SK-N-SH (cell line): Measurements from ENCODE around the gene DGKZ. TPM values are rescaled to one million over a fixed set of nuclear protein-coding genes. Genes with fewer than 3 reads are reported as not detected.

ENCODE experiments used
- CTCF ChIA-PET: fragments of 300-600, 350-600 bp; formaldehyde crosslinking; extraction: SDS; loops from one replicate; lab custom pipeline; 2021; lab: Yijun Ruan, JAX
- POLR2A ChIA-PET: fragments of 350-600 bp; sonication (Branson Sonifier 250); formaldehyde crosslinking; extraction: SDS; loops from one replicate; lab custom pipeline; 2020; ENCODE audit warnings: antibody characterized with exemption, inconsistent platforms; lab: Yijun Ruan, JAX
- DNase-seq: peaks from one replicate; pipeline ENCODE4 v3.0.0; 2012
- H2AFZ ChIP-seq: fragments of 200-600 bp; sonication (generic); 2 replicates; pipeline ENCODE4 v1.8.1; 2016; ENCODE audit warnings: antibody characterized with exemption, mild to moderate bottlenecking, low read depth
- H3F3A ChIP-seq: fragments of 200-600 bp; sonication (generic); replicated peaks from 2 replicates; pipeline ENCODE3; 2016; ENCODE audit warnings: antibody characterized with exemption, mild to moderate bottlenecking; ENCODE audit not compliant: insufficient read depth
- H3K27ac ChIP-seq, 2 experiments: fragments of 200-500 bp in 1 of 2; fragments of 200-600 bp in 1 of 2; sonication (Bioruptor generic) in 1 of 2; sonication (generic), shearing (Covaris generic) in 1 of 2; 2 replicates each; pipeline versions ENCODE4 v1.5.1 to v1.6.1; 2014 to 2016; ENCODE audit warnings: low read depth in 2 of 2, inconsistent platforms in 1 of 2, low read length in 1 of 2, mild to moderate bottlenecking in 1 of 2, mixed read lengths in 1 of 2
- H3K27me3 ChIP-seq: fragments of 200-600 bp; sonication (generic), shearing (Covaris generic); 2 replicates; pipeline ENCODE4 v1.6.1; 2016; ENCODE audit warnings: mixed run types; ENCODE audit not compliant: insufficient read depth
- H3K36me3 ChIP-seq, 2 experiments: fragments of 200-500 bp in 1 of 2; fragments of 200-600 bp in 1 of 2; sonication (Bioruptor generic) in 1 of 2; sonication (generic) in 1 of 2; replicated peaks in 1 of 2; 2 replicates each; pipeline versions ENCODE3 to v1.5.1; 2014 to 2016; ENCODE audit warnings: low read length in 1 of 2, mild to moderate bottlenecking in 1 of 2; ENCODE audit not compliant: insufficient read depth in 2 of 2, control insufficient read depth in 1 of 2
- H3K4me1 ChIP-seq, 2 experiments: fragments of 200-500 bp in 1 of 2; fragments of 200-600 bp in 1 of 2; sonication (Bioruptor generic) in 1 of 2; sonication (generic), shearing (Covaris generic) in 1 of 2; 2 replicates each; pipeline versions ENCODE4 v1.5.1 to v1.6.1; 2014 to 2016; ENCODE audit warnings: low read depth in 1 of 2, low read length in 1 of 2, mixed run types in 1 of 2; ENCODE audit not compliant: insufficient read depth in 2 of 2, control insufficient read depth in 1 of 2
- H3K4me2 ChIP-seq: fragments of 200-600 bp; sonication (generic), shearing (Covaris generic); 2 replicates; pipeline ENCODE4 v1.6.1; 2017; ENCODE audit warnings: mixed run types
- H3K4me3 ChIP-seq, 2 experiments: fragments of 200-500 bp in 1 of 2; fragments of 200-600 bp in 1 of 2; sonication (Bioruptor generic) in 1 of 2; sonication (generic), shearing (Covaris generic) in 1 of 2; 2 replicates each; pipeline versions ENCODE4 v1.5.1 to v1.8.1; 2014 to 2016; ENCODE audit warnings: low read depth in 2 of 2, inconsistent platforms in 1 of 2, low read length in 1 of 2, mild to moderate bottlenecking in 1 of 2, mixed read lengths in 1 of 2, moderate library complexity in 1 of 2
- H3K79me2 ChIP-seq: fragments of 200-600 bp; sonication (generic); 2 replicates; pipeline ENCODE4 v1.8.1; 2017; ENCODE audit warnings: mild to moderate bottlenecking; ENCODE audit not compliant: insufficient read depth
- H3K9ac ChIP-seq: fragments of 200-600 bp; sonication (generic); 2 replicates; pipeline ENCODE4 v1.6.1; 2017; ENCODE audit warnings: mixed run types
- H3K9me2 ChIP-seq: fragments of 200-600 bp; sonication (generic); 2 replicates; pipeline ENCODE4 v1.6.1; 2017; ENCODE audit warnings: mixed run types
- H3K9me3 ChIP-seq: fragments of 200-600 bp; sonication (generic); 2 replicates; pipeline ENCODE4 v1.6.1; 2017; ENCODE audit warnings: mixed run types, mild to moderate bottlenecking, moderate library complexity
- H4K20me1 ChIP-seq: fragments of 200-600 bp; sonication (generic); 2 replicates; pipeline ENCODE4 v1.6.1; 2017; ENCODE audit warnings: mild to moderate bottlenecking, mixed run types; ENCODE audit not compliant: insufficient read depth
- CHD2 ChIP-seq: fragments of 150-350 bp; IDR thresholded peaks from 2 replicates; pipeline ENCODE4 v1.6.1; 2018; ENCODE audit warnings: low read length; ENCODE audit not compliant: partially characterized antibody
- CTCF ChIP-seq: fragments of 200-600 bp; sonication (generic); IDR thresholded peaks from 2 replicates; pipeline ENCODE4 v1.6.1; 2017; ENCODE audit warnings: antibody characterized with exemption, mild to moderate bottlenecking, moderate library complexity
- EP300 ChIP-seq, 2 experiments: IDR thresholded peaks; 2 replicates each; pipeline versions ENCODE4 v1.4.0 to v1.6.1; 2012; ENCODE audit warnings: borderline replicate concordance in 1 of 2, low read depth in 1 of 2, low read length in 1 of 2
- FOXJ3 ChIP-seq: sonication (generic); formaldehyde crosslinking; IDR thresholded peaks from 2 replicates; pipeline ENCODE4 v1.5.1; 2020; ENCODE audit warnings: mild to moderate bottlenecking, missing genetic modification reagents
- FOXM1 ChIP-seq: IDR thresholded peaks from 2 replicates; pipeline ENCODE4 v1.4.0; 2012; ENCODE audit warnings: low read depth, mild to moderate bottlenecking
- GATA2 ChIP-seq: sonication (generic); formaldehyde crosslinking; IDR thresholded peaks from 2 replicates; pipeline ENCODE4 v1.5.0; 2020; ENCODE audit warnings: mild to moderate bottlenecking, missing genetic modification reagents
- MXI1 ChIP-seq: IDR thresholded peaks from 2 replicates; pipeline ENCODE4 v1.6.1; 2012; ENCODE audit warnings: mild to moderate bottlenecking, low read depth, low read length, improper control_type of control experiment
- RCOR1 ChIP-seq: fragments of 150-350 bp; IDR thresholded peaks from 2 replicates; pipeline ENCODE4 v1.6.1; 2017; ENCODE audit warnings: antibody characterized with exemption, low read length
- RXRA ChIP-seq: IDR thresholded peaks from 2 replicates; pipeline ENCODE4 v1.4.0; 2012; ENCODE audit warnings: low read depth, mild to moderate bottlenecking, borderline replicate concordance
- TCF12 ChIP-seq: IDR thresholded peaks from 2 replicates; pipeline ENCODE4 v1.4.0; 2012
- TEAD4 ChIP-seq: IDR thresholded peaks from 2 replicates; pipeline ENCODE4 v1.4.0; 2012; ENCODE audit warnings: mild to moderate bottlenecking, borderline replicate concordance; ENCODE audit not compliant: insufficient read depth
- USF1 ChIP-seq: IDR thresholded peaks from 2 replicates; pipeline ENCODE4 v1.4.0; 2012; ENCODE audit warnings: low read depth, borderline replicate concordance
- USF2 ChIP-seq: fragments of 150-350 bp; IDR thresholded peaks from 2 replicates; pipeline ENCODE4 v1.6.1; 2017; ENCODE audit warnings: antibody characterized with exemption, low read length, low read depth, borderline replicate concordance
- YY1 ChIP-seq: IDR thresholded peaks from 2 replicates; pipeline ENCODE4 v1.4.0; 2012; ENCODE audit warnings: low read depth, mild to moderate bottlenecking
- ZBTB33 ChIP-seq: IDR thresholded peaks from 2 replicates; pipeline ENCODE4 v1.4.0; 2012; ENCODE audit warnings: low read depth, borderline replicate concordance
- WGBS: methylation state at CpG from one replicate; pipeline ENCODE4 v1.1.6; 2017; ENCODE audit warnings: low lambda C conversion rate; 5-methylcytosine and 5-hydroxymethylcytosine counted together
- polyA plus RNA-seq, 3 experiments: library from polyadenylated mRNA; depleted of rRNA; stranded (reverse); fragments of >200 nt; gene quantifications; 2 replicates each; pipeline ENCODE4 v1.2.3, GENCODE V29; 2012

DGKZ gene
- polyA plus RNA-seq, 1 of the 3 experiments (the other 2 are of a cell fraction): 33.2 TPM

GRCh38 chr11:46422588-46422987 is 75.3 kb downstream of the DGKZ start (continued):
- TF ChIP-seq TEAD4 (no peak), RCOR1 (no peak), CHD2 (no peak)

GRCh38 chr11:46426233-46426991 is 79.1 kb downstream of the DGKZ start:
- peaks cover 15 to 20% of the 10 kb centered on the region in 2 experiments for H3K36me3 ChIP-seq
- H3K79me2 ChIP-seq: no peaks in the 10 kb centered on the region
- H3K4me2 ChIP-seq: no peak overlapping the region
- H3K4me3 ChIP-seq: no peak overlapping the region
- TF ChIP-seq MXI1: peak; percentile 21; the same call in 1 of the 2 replicates
- no peak for TF ChIP-seq FOXM1
- no peaks in the 10 kb centered on the region for H3K27me3 ChIP-seq
- ChIA-PET CTCF (no interaction called here), POLR2A (no interaction called here)
- WGBS: 90% methylated on average over 4 of the region's 4 CpGs
- no peaks in the 10 kb centered on the region for H4K20me1 ChIP-seq
- DNase-seq: no peak
- H3K9ac ChIP-seq: no peak overlapping the region
- H3K27ac ChIP-seq: no peak overlapping the region; a peak in 1 of 4 replicates
- no peaks in the 10 kb centered on the region for H3F3A ChIP-seq
- H2AFZ ChIP-seq: no peak overlapping the region
- H3K9me3 ChIP-seq: no peaks in the 10 kb centered on the region
- H3K4me1 ChIP-seq: peaks cover 5 to 11% of the 10 kb centered on the region in 2 experiments; a peak in 2 of 4 replicates
- H3K9me2 ChIP-seq: no peaks in the 10 kb centered on the region

GRCh38 chr11:46427364-46427763 is 80.1 kb downstream of the DGKZ start:
- peaks cover 5 to 11% of the 10 kb centered on the region in 2 experiments; a peak in 2 of 4 replicates for H3K4me1 ChIP-seq
- H3K9me2 ChIP-seq: no peaks in the 10 kb centered on the region
- ChIA-PET CTCF (interaction anchor here (0.6 kb wide), 1 partner anchor 174 kb away, joined by 3 read pairs; no protein-coding TSS in a partner anchor), POLR2A (no interaction called here)
- H3K27ac ChIP-seq: no peak overlapping the region
- no peak overlapping the region for H2AFZ ChIP-seq
- H3K4me3 ChIP-seq: no peak overlapping the region
- H3F3A ChIP-seq: no peaks in the 10 kb centered on the region
- no peaks in the 10 kb centered on the region for H3K27me3 ChIP-seq
- no peaks in the 10 kb centered on the region for H4K20me1 ChIP-seq
- no peak for DNase-seq
- WGBS: 90% methylated on average over 9 of the region's 9 CpGs
- no peak overlapping the region for H3K4me2 ChIP-seq
- no peaks in the 10 kb centered on the region for H3K79me2 ChIP-seq
- no peak overlapping the region for H3K9ac ChIP-seq
- TF ChIP-seq ZBTB33 (no peak), CTCF (no peak), TCF12 (no peak), YY1 (no peak), USF1 (no peak), GATA2 (CRISPR knock-in tag) (no peak), CHD2 (no peak), FOXJ3 (CRISPR knock-in tag) (no peak), EP300 (IDR thresholded peaks at IDR 0.05; ENCODE audit: borderline replicate concordance in 1 of 2, low read depth in 1 of 2, low read length in 1 of 2) (no peak), RXRA (no peak), USF2 (no peak)
- no peaks in the 10 kb centered on the region for H3K9me3 ChIP-seq
- peaks cover 18 to 24% of the 10 kb centered on the region in 2 experiments for H3K36me3 ChIP-seq
